GM12878 (cell line): ENCODE results near the gene PMM1. TPM values are rescaled to one million over a fixed set of nuclear protein-coding genes. Genes with fewer than 3 reads are reported as not detected.
"Not testable (repeated sequence)": the region's sequence is repeated elsewhere in the genome, so short reads cannot be mapped to it uniquely, and the experiment has no call there.

ENCODE experiments used
- ATAC-seq: fragments of 200-7000 bp; cut with Tn5 transposase; 3 replicates; pipeline ENCODE4 v1.9.1; 2020; ENCODE audit warnings: mild to moderate bottlenecking, moderate library complexity
- BruUV-seq: library from RNA; stranded (reverse); fragments of 400-500 nt; replicated peaks from 2 replicates; lab custom pipeline; 2021; lab: Mats Ljungman, UMichigan
- CTCF ChIA-PET: fragments of 300-600 bp; sonication (Branson Sonifier 250); formaldehyde crosslinking; extraction: SDS; loops from one replicate; lab custom pipeline; 2021; ENCODE audit warnings: inconsistent platforms; lab: Yijun Ruan, JAX
- POLR2A ChIA-PET: fragments of 350-600 bp; formaldehyde crosslinking; extraction: SDS; loops from one replicate; lab custom pipeline; 2021; ENCODE audit warnings: inconsistent platforms; lab: Charles Lee
- RAD21 ChIA-PET: fragments of 300-600 bp; sonication (Branson Sonifier 250); formaldehyde crosslinking; loops from one replicate; lab custom pipeline; 2023; ENCODE audit warnings: antibody characterized with exemption; ENCODE audit not compliant: unreplicated experiment; lab: Charles Lee
- SMC1A ChIA-PET: fragments of 300-600 bp; sonication (Branson Sonifier 250); formaldehyde crosslinking; loops from one replicate; lab custom pipeline; 2023; ENCODE audit not compliant: unreplicated experiment, uncharacterized antibody; lab: Charles Lee
- DNase-seq: peaks from one replicate; pipeline ENCODE4 v3.0.0-alpha.2; 2011; ENCODE audit warnings: low read depth, low spot score
- FAIRE-seq: peaks from 3 replicates; lab custom pipeline; 2011; peaks lifted over from hg19 to GRCh38; lab: Jason Lieb, UNC
- H2AFZ ChIP-seq: 2 replicates; pipeline ENCODE4 v1.6.0; 2011; ENCODE audit warnings: low read depth, low read length, control low read depth; ENCODE audit not compliant: control insufficient read depth
- H3K27ac ChIP-seq: 2 replicates; pipeline ENCODE4 v1.5.1; 2011; ENCODE audit warnings: control low read depth; ENCODE audit not compliant: control insufficient read depth, insufficient read depth
- H3K27me3 ChIP-seq, 2 experiments: replicated peaks in 1 of 2; 2 replicates each; pipeline versions ENCODE4 v1.6.0 to v1.6.1; 2011; ENCODE audit warnings: low read length in 1 of 2; ENCODE audit not compliant: control insufficient read depth in 2 of 2, insufficient read depth in 2 of 2
- H3K36me3 ChIP-seq, 2 experiments: 2 replicates each; pipeline ENCODE4 v1.5.1; 2011; ENCODE audit warnings: low read length in 1 of 2; ENCODE audit not compliant: control insufficient read depth in 2 of 2, insufficient read depth in 2 of 2
- H3K4me1 ChIP-seq: 2 replicates; pipeline ENCODE4 v1.6.1; 2011; ENCODE audit warnings: mild to moderate bottlenecking, low read length, moderate library complexity, mixed read lengths; ENCODE audit not compliant: control insufficient read depth, insufficient read depth
- H3K4me2 ChIP-seq: 2 replicates; pipeline ENCODE4 v1.6.0; 2011; ENCODE audit warnings: control low read depth; ENCODE audit not compliant: control insufficient read depth, insufficient read depth
- H3K4me3 ChIP-seq: fragments of 200-600 bp; sonication (generic); 2 replicates; pipeline ENCODE4 v1.5.1; 2016
- H3K79me2 ChIP-seq: 2 replicates; pipeline ENCODE4 v1.6.0; 2011; ENCODE audit warnings: low read length; ENCODE audit not compliant: control insufficient read depth, insufficient read depth
- H3K9ac ChIP-seq: 2 replicates; pipeline ENCODE4 v1.8.0; 2011; ENCODE audit warnings: low read length, control low read depth, mixed read lengths; ENCODE audit not compliant: control insufficient read depth, insufficient read depth
- H3K9me3 ChIP-seq: replicated peaks from 3 replicates; pipeline ENCODE4 v1.5.1; 2011; ENCODE audit warnings: mild to moderate bottlenecking, low read length; ENCODE audit not compliant: control insufficient read depth, insufficient read depth
- H4K20me1 ChIP-seq: 2 replicates; pipeline ENCODE4 v1.6.0; 2011; ENCODE audit not compliant: control insufficient read depth, insufficient read depth
- CBFB ChIP-seq: IDR thresholded peaks from 2 replicates; pipeline ENCODE4 v1.6.1; 2016; ENCODE audit warnings: antibody characterized with exemption, low read depth
- FOXK2 ChIP-seq: fragments of 450-650 bp; IDR thresholded peaks from 2 replicates; pipeline ENCODE4 v1.6.1; 2017; ENCODE audit warnings: mild to moderate bottlenecking, moderate library complexity
- NFYA ChIP-seq: IDR thresholded peaks from 2 replicates; pipeline ENCODE4 v1.6.1; 2011; ENCODE audit warnings: low read depth, mild to moderate bottlenecking, low read length, improper control_type of control experiment, borderline replicate concordance
- NR2F1 ChIP-seq: fragments of 450-650 bp; conservative IDR thresholded peaks from 2 replicates; pipeline ENCODE4 v1.6.1; 2017; ENCODE audit warnings: mild to moderate bottlenecking
- PAX8 ChIP-seq: fragments of 450-650 bp; IDR thresholded peaks from 2 replicates; pipeline ENCODE4 v1.6.1; 2017; ENCODE audit warnings: mild to moderate bottlenecking, moderate library complexity
- WRNIP1 ChIP-seq: IDR thresholded peaks from 2 replicates; pipeline ENCODE4 v1.6.1; 2011; ENCODE audit warnings: low read depth, low read length, improper control_type of control experiment, borderline replicate concordance
- WGBS: methylation state at CpG from one replicate; pipeline ENCODE4 v1.1.6; 2016; ENCODE audit warnings: low lambda C conversion rate; ENCODE audit not compliant: insufficient replicate concordance, insufficient coverage; ENCODE audit errors: missing lambda C conversion rate; 5-methylcytosine and 5-hydroxymethylcytosine counted together
- in situ Hi-C: fragments of 300-500 bp; cut with MboI; formaldehyde crosslinking; loops from 9 replicates; pipeline ENCODE4 v1.14.3; 2018; ENCODE audit warnings: mixed read lengths
- intact Hi-C: fragments of 100-400 bp; cut with micrococcal nuclease; formaldehyde crosslinking; loops from one replicate; pipeline ENCODE4 v1.14.2; 2022; ENCODE audit not compliant: unreplicated experiment
- polyA plus RNA-seq, 11 experiments: library from polyadenylated mRNA; depleted of rRNA in 4 of 11; unstranded in 6 of 11; stranded (reverse) in 5 of 11; fragments of >200 nt; fragmentation: Nextera tagmentation in 4 of 11; fragmentation: Illumina TruSeq in 1 of 11; extraction: Ambion mirVana in 4 of 11; extraction: Trizol in 1 of 11; gene quantifications; 1 replicate in 1 of 11; 2 replicates in 10 of 11; pipeline versions ENCODE4 v1.2.1 to v1.2.3, GENCODE V29; 2011 to 2016; ENCODE audit warnings: inconsistent platforms in 2 of 11, missing spikeins in 2 of 11, low read depth in 1 of 11
- total RNA-seq, 4 experiments: library from RNA; depleted of rRNA in 3 of 4; stranded (reverse); fragments of >200 nt in 3 of 4; fragmentation: Illumina TruSeq in 1 of 4; extraction: Trizol in 1 of 4; gene quantifications; 2 replicates each; pipeline versions ENCODE4 v1.2.1 to v1.2.3, GENCODE V29; 2013 to 2021
- TF ChIP-seq, protein P1 (sequence below): fragments of 450-650 bp; IDR thresholded peaks from 2 replicates; pipeline ENCODE4 v1.6.1; 2016; ENCODE audit warnings: mild to moderate bottlenecking, moderate library complexity, borderline replicate concordance
- TF ChIP-seq, protein P2 (sequence below): IDR thresholded peaks from 2 replicates; pipeline ENCODE4 v1.6.1; 2012; ENCODE audit warnings: low read depth, low read length, improper control_type of control experiment

The PMM1 gene
- total and polyA plus RNA-seq, 10 of the 15 experiments (the other 5 are each of a cell fraction or from before 2014, with no cell fraction given), result 8.2 to 32.2 (median 16.9) TPM

DNA sequence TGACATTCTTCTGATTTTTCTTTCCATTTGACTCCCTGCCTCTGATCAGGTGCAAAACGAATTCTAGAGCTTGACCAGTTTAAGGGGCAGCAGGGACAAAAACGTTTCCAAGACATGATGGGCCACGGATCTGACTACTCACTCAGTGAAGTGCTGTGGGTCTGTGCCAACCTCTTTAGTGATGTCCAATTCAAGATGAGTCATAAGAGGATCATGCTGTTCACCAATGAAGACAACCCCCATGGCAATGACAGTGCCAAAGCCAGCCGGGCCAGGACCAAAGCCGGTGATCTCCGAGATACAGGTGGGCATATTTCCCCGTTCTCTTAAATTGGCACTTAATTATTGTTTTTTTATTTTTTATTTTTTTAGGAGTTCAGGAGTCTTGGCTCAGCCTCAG is 46.8 kb upstream of the PMM1 start (continued):
- TF ChIP-seq, protein P1, sequence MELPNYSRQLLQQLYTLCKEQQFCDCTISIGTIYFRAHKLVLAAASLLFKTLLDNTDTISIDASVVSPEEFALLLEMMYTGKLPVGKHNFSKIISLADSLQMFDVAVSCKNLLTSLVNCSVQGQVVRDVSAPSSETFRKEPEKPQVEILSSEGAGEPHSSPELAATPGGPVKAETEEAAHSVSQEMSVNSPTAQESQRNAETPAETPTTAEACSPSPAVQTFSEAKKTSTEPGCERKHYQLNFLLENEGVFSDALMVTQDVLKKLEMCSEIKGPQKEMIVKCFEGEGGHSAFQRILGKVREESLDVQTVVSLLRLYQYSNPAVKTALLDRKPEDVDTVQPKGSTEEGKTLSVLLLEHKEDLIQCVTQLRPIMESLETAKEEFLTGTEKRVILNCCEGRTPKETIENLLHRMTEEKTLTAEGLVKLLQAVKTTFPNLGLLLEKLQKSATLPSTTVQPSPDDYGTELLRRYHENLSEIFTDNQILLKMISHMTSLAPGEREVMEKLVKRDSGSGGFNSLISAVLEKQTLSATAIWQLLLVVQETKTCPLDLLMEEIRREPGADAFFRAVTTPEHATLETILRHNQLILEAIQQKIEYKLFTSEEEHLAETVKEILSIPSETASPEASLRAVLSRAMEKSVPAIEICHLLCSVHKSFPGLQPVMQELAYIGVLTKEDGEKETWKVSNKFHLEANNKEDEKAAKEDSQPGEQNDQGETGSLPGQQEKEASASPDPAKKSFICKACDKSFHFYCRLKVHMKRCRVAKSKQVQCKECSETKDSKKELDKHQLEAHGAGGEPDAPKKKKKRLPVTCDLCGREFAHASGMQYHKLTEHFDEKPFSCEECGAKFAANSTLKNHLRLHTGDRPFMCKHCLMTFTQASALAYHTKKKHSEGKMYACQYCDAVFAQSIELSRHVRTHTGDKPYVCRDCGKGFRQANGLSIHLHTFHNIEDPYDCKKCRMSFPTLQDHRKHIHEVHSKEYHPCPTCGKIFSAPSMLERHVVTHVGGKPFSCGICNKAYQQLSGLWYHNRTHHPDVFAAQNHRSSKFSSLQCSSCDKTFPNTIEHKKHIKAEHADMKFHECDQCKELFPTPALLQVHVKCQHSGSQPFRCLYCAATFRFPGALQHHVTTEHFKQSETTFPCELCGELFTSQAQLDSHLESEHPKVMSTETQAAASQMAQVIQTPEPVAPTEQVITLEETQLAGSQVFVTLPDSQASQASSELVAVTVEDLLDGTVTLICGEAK, result no peak
- TF ChIP-seq WRNIP1 (no peak), CBFB (no peak), PAX8 (no peak), NR2F1 (no peak), NFYA (no peak), FOXK2 (no peak)
- TF ChIP-seq, protein P2, sequence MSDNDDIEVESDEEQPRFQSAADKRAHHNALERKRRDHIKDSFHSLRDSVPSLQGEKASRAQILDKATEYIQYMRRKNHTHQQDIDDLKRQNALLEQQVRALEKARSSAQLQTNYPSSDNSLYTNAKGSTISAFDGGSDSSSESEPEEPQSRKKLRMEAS, result no peak

DNA sequence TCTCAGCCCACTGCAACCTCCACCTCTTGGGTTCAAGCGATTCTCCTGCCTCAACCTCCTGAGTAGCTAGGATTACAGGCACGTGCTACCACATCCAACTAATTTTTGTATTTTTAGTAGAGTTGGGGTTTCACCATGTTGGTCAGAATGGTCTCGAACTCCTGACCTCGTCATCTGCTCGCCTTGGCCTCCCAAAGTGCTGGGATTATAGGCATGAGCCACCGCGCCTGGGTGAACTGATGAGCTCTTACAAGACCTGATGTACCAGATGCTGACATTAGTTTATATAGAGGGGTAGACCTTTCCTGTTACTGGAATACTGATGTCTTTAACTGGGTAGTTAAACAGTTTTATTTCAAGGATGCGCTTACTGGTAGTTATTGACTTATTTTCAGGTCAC is 45.0 kb upstream of the PMM1 start:
- WGBS, result 96% methylated on average over 8 of the region's 8 CpGs
- in situ Hi-C loops, H4K20me1 ChIP-seq, H3K9ac ChIP-seq, H3K27ac ChIP-seq, BruUV-seq, SMC1A ChIA-PET, RAD21 ChIA-PET, FAIRE-seq, DNase-seq, H3K4me1 ChIP-seq, H3K27me3 ChIP-seq, H3K4me2 ChIP-seq, H3K4me3 ChIP-seq, H3K9me3 ChIP-seq, H3K79me2 ChIP-seq, intact Hi-C loops, ATAC-seq, H2AFZ ChIP-seq: not testable (repeated sequence)
- peaks cover 16 to 22% of the 10 kb centered on the region in 2 experiments for H3K36me3 ChIP-seq
- ChIA-PET CTCF (interaction anchor here (1.2 kb wide), 1 partner anchor 32 kb away, joined by 4 read pairs; no protein-coding TSS in a partner anchor), POLR2A (interaction anchor here (0.5 to 0.7 kb wide), 2 partner anchors 477 to 718 kb away, joined by 3 to 6 read pairs; no protein-coding TSS in a partner anchor)

DNA sequence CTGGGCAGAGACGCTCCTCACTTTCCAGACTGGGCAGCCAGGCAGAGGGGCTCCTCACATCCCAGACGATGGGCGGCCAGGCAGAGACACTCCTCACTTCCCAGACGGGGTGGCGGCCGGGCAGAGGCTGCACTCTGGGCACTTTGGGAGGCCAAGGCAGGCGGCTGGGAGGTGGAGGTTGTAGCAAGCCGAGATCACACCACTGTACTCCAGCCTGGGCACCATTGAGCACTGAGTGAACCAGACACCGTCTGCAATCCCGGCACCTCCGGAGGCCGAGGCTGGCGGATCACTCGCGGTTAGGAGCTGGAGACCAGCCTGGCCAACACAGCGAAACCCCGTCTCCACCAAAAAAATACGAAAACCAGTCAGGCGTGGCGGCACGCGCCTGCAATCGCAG is 42.0 kb upstream of the PMM1 start:
- ATAC-seq, CTCF ChIA-PET, POLR2A ChIA-PET, intact Hi-C loops, H3K4me3 ChIP-seq, H3K79me2 ChIP-seq, BruUV-seq, in situ Hi-C loops, SMC1A ChIA-PET, H3K9me3 ChIP-seq, H3K27ac ChIP-seq, H3K27me3 ChIP-seq, H3K4me2 ChIP-seq, H3K4me1 ChIP-seq, RAD21 ChIA-PET, H4K20me1 ChIP-seq, FAIRE-seq, H3K9ac ChIP-seq, H2AFZ ChIP-seq, DNase-seq: not testable (repeated sequence)
- WGBS, result 98% methylated on average over 9 of the region's 23 CpGs
- H3K36me3 ChIP-seq, result peaks cover 10 to 21% of the 10 kb centered on the region in 2 experiments; a peak in 3 of 4 replicates
